HepG2 (cell line): ENCODE data around the gene TECPR1. TPM values are rescaled to one million over a fixed set of nuclear protein-coding genes. Genes with fewer than 3 reads are reported as not detected.

Source experiments
- AGO2 ChIP-seq: fragments of 200-400 bp; formaldehyde crosslinking; optimal IDR thresholded peaks from 2 replicates; pipeline ENCODE3; 2017; ENCODE audit warnings: mild to moderate bottlenecking, low read depth, low read length, moderate library complexity
- HDAC1 ChIP-seq: sonication (generic); formaldehyde crosslinking; IDR thresholded peaks from 2 replicates; pipeline ENCODE4 v1.5.1; 2020; ENCODE audit warnings: mild to moderate bottlenecking, missing genetic modification reagents
- ZNF280B ChIP-seq: sonication (generic); formaldehyde crosslinking; IDR thresholded peaks from 2 replicates; pipeline ENCODE4 v1.5.0; 2020; ENCODE audit warnings: missing genetic modification reagents, mild to moderate bottlenecking, borderline replicate concordance
- ZNF607 ChIP-seq: sonication (generic); formaldehyde crosslinking; IDR thresholded peaks from 2 replicates; pipeline ENCODE4 v1.5.1; 2020; ENCODE audit warnings: missing genetic modification reagents, mild to moderate bottlenecking, borderline replicate concordance
- polyA plus RNA-seq, 8 experiments: library from polyadenylated mRNA; depleted of rRNA in 3 of 8; stranded (reverse) in 7 of 8; unstranded in 1 of 8; fragments of >200 nt; fragmentation: Illumina TruSeq in 4 of 8; extraction: Trizol in 4 of 8; gene quantifications; 2 replicates each; pipeline versions ENCODE4 v1.2.1 to v1.2.3, GENCODE V29; 2011 to 2016; ENCODE audit warnings: low read depth in 4 of 8, missing spikeins in 1 of 8, mixed read lengths in 1 of 8; ENCODE audit not compliant: insufficient read depth in 1 of 8
- total RNA-seq, 5 experiments: library from RNA; depleted of rRNA; stranded (reverse); fragments of >200 nt; fragmentation: Illumina TruSeq; extraction: Trizol; gene quantifications; 2 replicates each; pipeline ENCODE4 v1.2.3, GENCODE V29; 2016; ENCODE audit warnings: low read depth in 1 of 5
- TF ChIP-seq, protein P1 (sequence below): sonication (generic); formaldehyde crosslinking; IDR thresholded peaks from 2 replicates; pipeline ENCODE4 v1.4.0; 2020; ENCODE audit warnings: missing genetic modification reagents
- TF ChIP-seq, protein P2 (sequence below): sonication (generic); formaldehyde crosslinking; IDR thresholded peaks from 2 replicates; pipeline ENCODE4 v1.8.0; 2022; ENCODE audit warnings: mild to moderate bottlenecking, missing genetic modification reagents; ENCODE audit not compliant: insufficient replicate concordance

Gene TECPR1
- total and polyA plus RNA-seq, 2 of the 13 experiments (the other 11 are each of a cell fraction or from before 2014, with no cell fraction given) = 2.3 to 6.3 TPM

GRCh38 chr7:98286093-98286539, 34.1 kb upstream of the TECPR1 start (continued):
- TF ChIP-seq, protein P1, sequence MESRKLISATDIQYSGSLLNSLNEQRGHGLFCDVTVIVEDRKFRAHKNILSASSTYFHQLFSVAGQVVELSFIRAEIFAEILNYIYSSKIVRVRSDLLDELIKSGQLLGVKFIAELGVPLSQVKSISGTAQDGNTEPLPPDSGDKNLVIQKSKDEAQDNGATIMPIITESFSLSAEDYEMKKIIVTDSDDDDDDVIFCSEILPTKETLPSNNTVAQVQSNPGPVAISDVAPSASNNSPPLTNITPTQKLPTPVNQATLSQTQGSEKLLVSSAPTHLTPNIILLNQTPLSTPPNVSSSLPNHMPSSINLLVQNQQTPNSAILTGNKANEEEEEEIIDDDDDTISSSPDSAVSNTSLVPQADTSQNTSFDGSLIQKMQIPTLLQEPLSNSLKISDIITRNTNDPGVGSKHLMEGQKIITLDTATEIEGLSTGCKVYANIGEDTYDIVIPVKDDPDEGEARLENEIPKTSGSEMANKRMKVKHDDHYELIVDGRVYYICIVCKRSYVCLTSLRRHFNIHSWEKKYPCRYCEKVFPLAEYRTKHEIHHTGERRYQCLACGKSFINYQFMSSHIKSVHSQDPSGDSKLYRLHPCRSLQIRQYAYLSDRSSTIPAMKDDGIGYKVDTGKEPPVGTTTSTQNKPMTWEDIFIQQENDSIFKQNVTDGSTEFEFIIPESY (CRISPR knock-in tag) = peak; percentile 96
- TF ChIP-seq AGO2 (peak; percentile 1), HDAC1 (no peak), ZNF280B (CRISPR knock-in tag) (no peak), ZNF607 (CRISPR knock-in tag) (no peak)
- TF ChIP-seq, protein P2, sequence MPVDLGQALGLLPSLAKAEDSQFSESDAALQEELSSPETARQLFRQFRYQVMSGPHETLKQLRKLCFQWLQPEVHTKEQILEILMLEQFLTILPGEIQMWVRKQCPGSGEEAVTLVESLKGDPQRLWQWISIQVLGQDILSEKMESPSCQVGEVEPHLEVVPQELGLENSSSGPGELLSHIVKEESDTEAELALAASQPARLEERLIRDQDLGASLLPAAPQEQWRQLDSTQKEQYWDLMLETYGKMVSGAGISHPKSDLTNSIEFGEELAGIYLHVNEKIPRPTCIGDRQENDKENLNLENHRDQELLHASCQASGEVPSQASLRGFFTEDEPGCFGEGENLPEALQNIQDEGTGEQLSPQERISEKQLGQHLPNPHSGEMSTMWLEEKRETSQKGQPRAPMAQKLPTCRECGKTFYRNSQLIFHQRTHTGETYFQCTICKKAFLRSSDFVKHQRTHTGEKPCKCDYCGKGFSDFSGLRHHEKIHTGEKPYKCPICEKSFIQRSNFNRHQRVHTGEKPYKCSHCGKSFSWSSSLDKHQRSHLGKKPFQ (CRISPR knock-in tag) = no peak
